K562 (cell line): ENCODE results near the gene GPR37. TPM values are rescaled to one million over a fixed set of nuclear protein-coding genes. Genes with fewer than 3 reads are reported as not detected.

ENCODE experiments used
- DLX4 ChIP-seq: fragments of 250-450 bp; sonication (Bioruptor Pico); IDR thresholded peaks from 2 replicates; pipeline ENCODE4 v1.6.1; 2021; ENCODE audit warnings: mild to moderate bottlenecking
- polyA plus RNA-seq, 8 experiments: library from polyadenylated mRNA; depleted of rRNA in 4 of 8; stranded (reverse) in 5 of 8; unstranded in 3 of 8; fragments of >200 nt; fragmentation: Nextera tagmentation in 2 of 8; fragmentation: Illumina TruSeq in 1 of 8; extraction: Ambion mirVana in 2 of 8; extraction: Trizol in 1 of 8; gene quantifications; 2 replicates each; pipeline versions ENCODE4 v1.2.1 to v1.2.3, GENCODE V29; 2011 to 2014; ENCODE audit warnings: inconsistent platforms in 1 of 8, missing spikeins in 1 of 8
- total RNA-seq, 7 experiments: library from RNA; depleted of rRNA in 6 of 7; stranded (reverse); fragments of >200 nt in 6 of 7; fragmentation: Illumina TruSeq in 2 of 7; extraction: Trizol in 2 of 7; gene quantifications; 2 replicates each; pipeline versions ENCODE4 v1.2.1 to v1.2.3, GENCODE V29; 2011 to 2021; ENCODE audit warnings: low replicate concordance in 1 of 7
- TF ChIP-seq, protein P1 (sequence below): fragments of 450-650 bp; IDR thresholded peaks from 2 replicates; pipeline ENCODE4 v1.6.1; 2016; ENCODE audit warnings: mild to moderate bottlenecking, moderate library complexity

The GPR37 gene
- total and polyA plus RNA-seq, 9 of the 15 experiments (the other 6 are each of a cell fraction or from before 2014, with no cell fraction given): 0.03 TPM; not detected in 8

- TF ChIP-seq, protein P1, sequence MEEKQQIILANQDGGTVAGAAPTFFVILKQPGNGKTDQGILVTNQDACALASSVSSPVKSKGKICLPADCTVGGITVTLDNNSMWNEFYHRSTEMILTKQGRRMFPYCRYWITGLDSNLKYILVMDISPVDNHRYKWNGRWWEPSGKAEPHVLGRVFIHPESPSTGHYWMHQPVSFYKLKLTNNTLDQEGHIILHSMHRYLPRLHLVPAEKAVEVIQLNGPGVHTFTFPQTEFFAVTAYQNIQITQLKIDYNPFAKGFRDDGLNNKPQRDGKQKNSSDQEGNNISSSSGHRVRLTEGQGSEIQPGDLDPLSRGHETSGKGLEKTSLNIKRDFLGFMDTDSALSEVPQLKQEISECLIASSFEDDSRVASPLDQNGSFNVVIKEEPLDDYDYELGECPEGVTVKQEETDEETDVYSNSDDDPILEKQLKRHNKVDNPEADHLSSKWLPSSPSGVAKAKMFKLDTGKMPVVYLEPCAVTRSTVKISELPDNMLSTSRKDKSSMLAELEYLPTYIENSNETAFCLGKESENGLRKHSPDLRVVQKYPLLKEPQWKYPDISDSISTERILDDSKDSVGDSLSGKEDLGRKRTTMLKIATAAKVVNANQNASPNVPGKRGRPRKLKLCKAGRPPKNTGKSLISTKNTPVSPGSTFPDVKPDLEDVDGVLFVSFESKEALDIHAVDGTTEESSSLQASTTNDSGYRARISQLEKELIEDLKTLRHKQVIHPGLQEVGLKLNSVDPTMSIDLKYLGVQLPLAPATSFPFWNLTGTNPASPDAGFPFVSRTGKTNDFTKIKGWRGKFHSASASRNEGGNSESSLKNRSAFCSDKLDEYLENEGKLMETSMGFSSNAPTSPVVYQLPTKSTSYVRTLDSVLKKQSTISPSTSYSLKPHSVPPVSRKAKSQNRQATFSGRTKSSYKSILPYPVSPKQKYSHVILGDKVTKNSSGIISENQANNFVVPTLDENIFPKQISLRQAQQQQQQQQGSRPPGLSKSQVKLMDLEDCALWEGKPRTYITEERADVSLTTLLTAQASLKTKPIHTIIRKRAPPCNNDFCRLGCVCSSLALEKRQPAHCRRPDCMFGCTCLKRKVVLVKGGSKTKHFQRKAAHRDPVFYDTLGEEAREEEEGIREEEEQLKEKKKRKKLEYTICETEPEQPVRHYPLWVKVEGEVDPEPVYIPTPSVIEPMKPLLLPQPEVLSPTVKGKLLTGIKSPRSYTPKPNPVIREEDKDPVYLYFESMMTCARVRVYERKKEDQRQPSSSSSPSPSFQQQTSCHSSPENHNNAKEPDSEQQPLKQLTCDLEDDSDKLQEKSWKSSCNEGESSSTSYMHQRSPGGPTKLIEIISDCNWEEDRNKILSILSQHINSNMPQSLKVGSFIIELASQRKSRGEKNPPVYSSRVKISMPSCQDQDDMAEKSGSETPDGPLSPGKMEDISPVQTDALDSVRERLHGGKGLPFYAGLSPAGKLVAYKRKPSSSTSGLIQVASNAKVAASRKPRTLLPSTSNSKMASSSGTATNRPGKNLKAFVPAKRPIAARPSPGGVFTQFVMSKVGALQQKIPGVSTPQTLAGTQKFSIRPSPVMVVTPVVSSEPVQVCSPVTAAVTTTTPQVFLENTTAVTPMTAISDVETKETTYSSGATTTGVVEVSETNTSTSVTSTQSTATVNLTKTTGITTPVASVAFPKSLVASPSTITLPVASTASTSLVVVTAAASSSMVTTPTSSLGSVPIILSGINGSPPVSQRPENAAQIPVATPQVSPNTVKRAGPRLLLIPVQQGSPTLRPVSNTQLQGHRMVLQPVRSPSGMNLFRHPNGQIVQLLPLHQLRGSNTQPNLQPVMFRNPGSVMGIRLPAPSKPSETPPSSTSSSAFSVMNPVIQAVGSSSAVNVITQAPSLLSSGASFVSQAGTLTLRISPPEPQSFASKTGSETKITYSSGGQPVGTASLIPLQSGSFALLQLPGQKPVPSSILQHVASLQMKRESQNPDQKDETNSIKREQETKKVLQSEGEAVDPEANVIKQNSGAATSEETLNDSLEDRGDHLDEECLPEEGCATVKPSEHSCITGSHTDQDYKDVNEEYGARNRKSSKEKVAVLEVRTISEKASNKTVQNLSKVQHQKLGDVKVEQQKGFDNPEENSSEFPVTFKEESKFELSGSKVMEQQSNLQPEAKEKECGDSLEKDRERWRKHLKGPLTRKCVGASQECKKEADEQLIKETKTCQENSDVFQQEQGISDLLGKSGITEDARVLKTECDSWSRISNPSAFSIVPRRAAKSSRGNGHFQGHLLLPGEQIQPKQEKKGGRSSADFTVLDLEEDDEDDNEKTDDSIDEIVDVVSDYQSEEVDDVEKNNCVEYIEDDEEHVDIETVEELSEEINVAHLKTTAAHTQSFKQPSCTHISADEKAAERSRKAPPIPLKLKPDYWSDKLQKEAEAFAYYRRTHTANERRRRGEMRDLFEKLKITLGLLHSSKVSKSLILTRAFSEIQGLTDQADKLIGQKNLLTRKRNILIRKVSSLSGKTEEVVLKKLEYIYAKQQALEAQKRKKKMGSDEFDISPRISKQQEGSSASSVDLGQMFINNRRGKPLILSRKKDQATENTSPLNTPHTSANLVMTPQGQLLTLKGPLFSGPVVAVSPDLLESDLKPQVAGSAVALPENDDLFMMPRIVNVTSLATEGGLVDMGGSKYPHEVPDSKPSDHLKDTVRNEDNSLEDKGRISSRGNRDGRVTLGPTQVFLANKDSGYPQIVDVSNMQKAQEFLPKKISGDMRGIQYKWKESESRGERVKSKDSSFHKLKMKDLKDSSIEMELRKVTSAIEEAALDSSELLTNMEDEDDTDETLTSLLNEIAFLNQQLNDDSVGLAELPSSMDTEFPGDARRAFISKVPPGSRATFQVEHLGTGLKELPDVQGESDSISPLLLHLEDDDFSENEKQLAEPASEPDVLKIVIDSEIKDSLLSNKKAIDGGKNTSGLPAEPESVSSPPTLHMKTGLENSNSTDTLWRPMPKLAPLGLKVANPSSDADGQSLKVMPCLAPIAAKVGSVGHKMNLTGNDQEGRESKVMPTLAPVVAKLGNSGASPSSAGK: no peak
- TF ChIP-seq DLX4 (CRISPR knock-in tag): no peak
These were observed 48.6 kb upstream of the GPR37 start (continued) for GRCh38 chr7:124813994-124814798.
